ENCODE results near the gene PRDM11. TPM values are rescaled to one million over a fixed set of nuclear protein-coding genes. Genes with fewer than 3 reads are reported as not detected.

Gene PRDM11
- total and polyA plus RNA-seq, 4 donors: 3.7 to 35.1 (median 14.1) TPM

GRCh38 chr11:45219411-45219810, 73.0 kb downstream of the PRDM11 start:
- no peaks in the 10 kb centered on the region for H3K27me3 ChIP-seq (ENCODE audit: control insufficient read depth in 3 of 3, insufficient read depth in 3 of 3, low read length in 2 of 3)
- peaks cover 0 to 5% (median 0%) of the 10 kb centered on the region in 5 donors for H3K4me1 ChIP-seq (ENCODE audit: control insufficient read depth in 5 of 5, insufficient read depth in 5 of 5, low read length in 5 of 5)
- ATAC-seq (ENCODE audit: insufficient read depth, low FRiP score) (no peak), DNase-seq (no peak)
- no peak overlapping the region for H3K4me3 ChIP-seq
- peaks cover 4 to 35% (median 11%) of the 10 kb centered on the region in 4 donors for H3K36me3 ChIP-seq (ENCODE audit: control insufficient read depth in 4 of 4, insufficient read depth in 4 of 4, low read length in 4 of 4)
- no peaks in the 10 kb centered on the region for H3K9me3 ChIP-seq (ENCODE audit: control insufficient read depth in 4 of 4, insufficient read depth in 3 of 4, low read length in 3 of 4)
- WGBS, 2 donors: 97 to 99% methylated on average over 18 of the region's 18 CpGs
- H3K27ac ChIP-seq (ENCODE audit: low read depth in 1 of 2, low read length in 1 of 2): no peak overlapping the region
- TF ChIP-seq, protein P1, sequence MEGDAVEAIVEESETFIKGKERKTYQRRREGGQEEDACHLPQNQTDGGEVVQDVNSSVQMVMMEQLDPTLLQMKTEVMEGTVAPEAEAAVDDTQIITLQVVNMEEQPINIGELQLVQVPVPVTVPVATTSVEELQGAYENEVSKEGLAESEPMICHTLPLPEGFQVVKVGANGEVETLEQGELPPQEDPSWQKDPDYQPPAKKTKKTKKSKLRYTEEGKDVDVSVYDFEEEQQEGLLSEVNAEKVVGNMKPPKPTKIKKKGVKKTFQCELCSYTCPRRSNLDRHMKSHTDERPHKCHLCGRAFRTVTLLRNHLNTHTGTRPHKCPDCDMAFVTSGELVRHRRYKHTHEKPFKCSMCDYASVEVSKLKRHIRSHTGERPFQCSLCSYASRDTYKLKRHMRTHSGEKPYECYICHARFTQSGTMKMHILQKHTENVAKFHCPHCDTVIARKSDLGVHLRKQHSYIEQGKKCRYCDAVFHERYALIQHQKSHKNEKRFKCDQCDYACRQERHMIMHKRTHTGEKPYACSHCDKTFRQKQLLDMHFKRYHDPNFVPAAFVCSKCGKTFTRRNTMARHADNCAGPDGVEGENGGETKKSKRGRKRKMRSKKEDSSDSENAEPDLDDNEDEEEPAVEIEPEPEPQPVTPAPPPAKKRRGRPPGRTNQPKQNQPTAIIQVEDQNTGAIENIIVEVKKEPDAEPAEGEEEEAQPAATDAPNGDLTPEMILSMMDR (IDR thresholded peaks at IDR 0.05; ENCODE audit: control extremely low read depth, extremely low read depth): no peak
- no peak overlapping the region for H3K9ac ChIP-seq (ENCODE audit: insufficient read depth in 1 of 2, low read length in 2 of 2)

DNA sequence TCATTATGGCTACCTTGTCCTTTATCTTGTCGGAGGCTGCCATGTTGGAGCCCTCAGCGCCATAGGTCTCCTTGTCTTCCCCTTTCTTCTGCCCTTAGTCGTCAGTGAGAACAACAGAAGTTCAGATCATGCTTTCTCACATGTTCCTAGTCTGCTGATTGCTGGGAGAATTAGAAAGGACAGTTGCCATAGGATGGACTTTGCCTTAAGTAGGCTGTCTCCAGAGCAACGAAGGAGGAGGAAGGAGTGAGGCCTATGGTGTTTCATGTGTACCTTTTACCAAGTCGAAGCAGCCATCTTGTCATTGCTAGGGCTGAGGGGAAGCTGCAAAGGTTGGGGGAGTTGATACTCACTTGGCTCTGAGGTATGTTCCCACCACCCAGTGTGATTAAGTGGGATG, 77.1 kb downstream of the PRDM11 start:
- H3K4me3 ChIP-seq: no peak overlapping the region
- no peak overlapping the region for H3K9ac ChIP-seq (ENCODE audit: insufficient read depth in 1 of 2, low read length in 2 of 2)
- peaks cover 0 to 3% (median 0%) of the 10 kb centered on the region in 4 donors for H3K9me3 ChIP-seq (ENCODE audit: control insufficient read depth in 4 of 4, insufficient read depth in 3 of 4, low read length in 3 of 4)
- TF ChIP-seq, protein P1 (IDR thresholded peaks at IDR 0.05; ENCODE audit: control extremely low read depth, extremely low read depth): no peak
- 94 to 96% methylated on average over 5 of the region's 5 CpGs for WGBS, 2 donors
- peaks cover 9 to 49% (median 38%) of the 10 kb centered on the region in 4 donors for H3K36me3 ChIP-seq (ENCODE audit: control insufficient read depth in 4 of 4, insufficient read depth in 4 of 4, low read length in 4 of 4)
- no peaks in the 10 kb centered on the region for H3K27me3 ChIP-seq (ENCODE audit: control insufficient read depth in 3 of 3, insufficient read depth in 3 of 3, low read length in 2 of 3)
- DNase-seq: no peak
- ATAC-seq (ENCODE audit: insufficient read depth, low FRiP score): no peak
- no peaks in the 10 kb centered on the region for H3K4me1 ChIP-seq (ENCODE audit: control insufficient read depth in 5 of 5, insufficient read depth in 5 of 5, low read length in 5 of 5)
- no peak overlapping the region for H3K27ac ChIP-seq (ENCODE audit: low read depth in 1 of 2, low read length in 1 of 2)

- WGBS, 2 donors: 96 to 98% methylated on average over 11 of the region's 11 CpGs
- no peak for DNase-seq
- no peaks in the 10 kb centered on the region for H3K4me1 ChIP-seq (ENCODE audit: control insufficient read depth in 5 of 5, insufficient read depth in 5 of 5, low read length in 5 of 5)
- no peaks in the 10 kb centered on the region for H3K27me3 ChIP-seq (ENCODE audit: control insufficient read depth in 3 of 3, insufficient read depth in 3 of 3, low read length in 2 of 3)
- H3K36me3 ChIP-seq (ENCODE audit: control insufficient read depth in 4 of 4, insufficient read depth in 4 of 4, low read length in 4 of 4): peaks cover 9 to 49% (median 40%) of the 10 kb centered on the region in 4 donors
- H3K9ac ChIP-seq (ENCODE audit: insufficient read depth in 1 of 2, low read length in 2 of 2): no peak overlapping the region
- TF ChIP-seq, protein P1 (IDR thresholded peaks at IDR 0.05; ENCODE audit: control extremely low read depth, extremely low read depth): no peak
- no peak overlapping the region for H3K27ac ChIP-seq (ENCODE audit: low read depth in 1 of 2, low read length in 1 of 2)
- no peak for ATAC-seq (ENCODE audit: insufficient read depth, low FRiP score)
- H3K9me3 ChIP-seq (ENCODE audit: control insufficient read depth in 4 of 4, insufficient read depth in 3 of 4, low read length in 3 of 4): peaks cover 0 to 3% (median 0%) of the 10 kb centered on the region in 4 donors
- H3K4me3 ChIP-seq: no peak overlapping the region
Measured at GRCh38 chr11:45224766-45225165, 78.3 kb downstream of the PRDM11 start.

GRCh38 chr11:45225277-45225676, 78.8 kb downstream of the PRDM11 start:
- H3K4me1 ChIP-seq (ENCODE audit: control insufficient read depth in 5 of 5, insufficient read depth in 5 of 5, low read length in 5 of 5): no peaks in the 10 kb centered on the region
- H3K27me3 ChIP-seq (ENCODE audit: control insufficient read depth in 3 of 3, insufficient read depth in 3 of 3, low read length in 2 of 3): no peaks in the 10 kb centered on the region
- no peak for DNase-seq
- peaks cover 7 to 47% (median 40%) of the 10 kb centered on the region in 4 donors for H3K36me3 ChIP-seq (ENCODE audit: control insufficient read depth in 4 of 4, insufficient read depth in 4 of 4, low read length in 4 of 4)
- 76 to 81% methylated on average over 1 of the region's 1 CpG for WGBS, 2 donors
- no peak overlapping the region for H3K4me3 ChIP-seq
- no peak for ATAC-seq (ENCODE audit: insufficient read depth, low FRiP score)
- H3K27ac ChIP-seq (ENCODE audit: low read depth in 1 of 2, low read length in 1 of 2): no peak overlapping the region
- TF ChIP-seq, protein P1 (IDR thresholded peaks at IDR 0.05; ENCODE audit: control extremely low read depth, extremely low read depth): no peak
- peaks cover 0 to 3% (median 0%) of the 10 kb centered on the region in 4 donors for H3K9me3 ChIP-seq (ENCODE audit: control insufficient read depth in 4 of 4, insufficient read depth in 3 of 4, low read length in 3 of 4)
- H3K9ac ChIP-seq (ENCODE audit: insufficient read depth in 1 of 2, low read length in 2 of 2): no peak overlapping the region
